Endometrial microvascular endothelial cells (primary cell): ENCODE results near the gene EPAS1. TPM values are rescaled to one million over a fixed set of nuclear protein-coding genes. Genes with fewer than 3 reads are reported as not detected.

Source experiments
- in situ Hi-C: cut with HindIII; loops from 2 replicates; pipeline ENCODE4 v1.10.0; 2017; ENCODE audit warnings: low sequenced_read_pairs, low pct_unique_long_range_greater_than_20kb; ENCODE audit errors: inconsistent ontology term
- total RNA-seq: library from RNA; depleted of rRNA; stranded (reverse); fragments of >200 nt; gene quantifications from one replicate; pipeline ENCODE4 v1.2.3, GENCODE V29; 2015; ENCODE audit errors: inconsistent ontology term

The EPAS1 gene
- total RNA-seq, 1 donor from 2014 or later = 254 TPM

DNA sequence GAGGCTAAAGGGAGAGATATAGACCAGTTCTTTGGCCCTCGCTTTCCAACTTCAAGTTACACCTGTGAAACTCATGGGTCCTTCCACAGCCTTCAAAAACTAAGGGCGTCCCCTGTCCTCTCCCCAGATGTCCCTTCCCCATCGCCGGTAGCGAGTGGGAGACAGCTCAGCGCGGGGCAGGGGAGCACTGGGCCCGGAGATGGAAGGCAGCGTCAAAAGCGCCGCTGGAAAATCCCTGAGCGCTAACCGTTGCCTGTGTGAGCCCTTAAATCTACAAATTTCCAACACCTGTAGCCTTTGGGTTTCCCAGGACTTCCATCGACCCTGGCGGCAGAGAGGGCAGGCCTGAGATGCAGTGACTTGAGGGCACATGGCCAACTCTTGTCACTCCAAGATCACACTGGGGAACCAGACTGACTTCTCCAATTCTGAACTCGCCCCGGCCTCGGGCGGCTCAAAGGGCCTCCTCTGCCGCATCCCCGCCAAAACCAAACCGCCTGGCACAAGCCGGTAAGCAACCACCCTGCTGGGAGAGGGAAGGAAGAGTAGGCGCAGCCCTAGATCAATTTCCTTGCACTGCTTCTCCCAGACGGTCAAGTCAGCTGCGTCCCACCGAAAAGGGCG is 879 bp upstream of the EPAS1 start:
- in situ Hi-C loops = no loop called here

DNA sequence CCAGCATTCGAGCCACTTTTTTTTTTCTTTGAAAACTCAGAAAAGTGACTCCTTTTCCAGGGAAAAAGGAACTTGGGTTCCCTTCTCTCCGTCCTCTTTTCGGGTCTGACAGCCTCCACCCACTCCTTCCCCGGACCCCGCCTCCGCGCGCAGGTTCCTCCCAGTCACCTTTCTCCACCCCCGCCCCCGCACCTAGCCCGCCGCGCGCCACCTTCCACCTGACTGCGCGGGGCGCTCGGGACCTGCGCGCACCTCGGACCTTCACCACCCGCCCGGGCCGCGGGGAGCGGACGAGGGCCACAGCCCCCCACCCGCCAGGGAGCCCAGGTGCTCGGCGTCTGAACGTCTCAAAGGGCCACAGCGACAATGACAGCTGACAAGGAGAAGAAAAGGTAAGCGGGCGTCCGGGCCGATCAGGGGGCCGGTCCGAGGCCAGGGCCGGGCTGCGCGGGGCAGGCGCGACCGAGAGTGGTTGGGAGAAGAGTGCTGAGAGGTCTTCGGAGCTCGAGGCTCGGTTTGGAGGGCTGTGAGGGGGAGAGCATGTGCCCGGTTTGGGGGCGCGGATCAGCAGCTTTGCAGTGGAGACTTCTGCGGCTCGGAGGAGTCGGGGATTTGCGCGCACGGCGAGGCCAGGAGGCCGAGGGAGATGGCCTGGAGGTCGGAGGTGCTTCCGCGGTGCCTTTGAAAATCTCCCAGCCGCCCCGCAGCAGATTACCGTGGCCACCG is 502 bp downstream of the EPAS1 start:
- in situ Hi-C loops = no loop called here

- in situ Hi-C loops = no loop called here
These were observed 990 bp downstream of the EPAS1 start for GRCh38 chr2:46298272-46298521.

GRCh38 chr2:46298522-46299353 is 1.5 kb downstream of the EPAS1 start:
- in situ Hi-C loops = no loop called here

- in situ Hi-C loops = no loop called here
These were observed 2.4 kb downstream of the EPAS1 start for GRCh38 chr2:46299365-46300263.

- in situ Hi-C loops = no loop called here
These were observed 3.2 kb downstream of the EPAS1 start for GRCh38 chr2:46300406-46300832.

GRCh38 chr2:46302005-46302695 is 4.9 kb downstream of the EPAS1 start:
- in situ Hi-C loops = no loop called here

- in situ Hi-C loops = no loop called here
These were observed 6.0 kb downstream of the EPAS1 start for GRCh38 chr2:46303233-46303632.

GRCh38 chr2:46303822-46304221 is 6.6 kb downstream of the EPAS1 start:
- in situ Hi-C loops = no loop called here

DNA sequence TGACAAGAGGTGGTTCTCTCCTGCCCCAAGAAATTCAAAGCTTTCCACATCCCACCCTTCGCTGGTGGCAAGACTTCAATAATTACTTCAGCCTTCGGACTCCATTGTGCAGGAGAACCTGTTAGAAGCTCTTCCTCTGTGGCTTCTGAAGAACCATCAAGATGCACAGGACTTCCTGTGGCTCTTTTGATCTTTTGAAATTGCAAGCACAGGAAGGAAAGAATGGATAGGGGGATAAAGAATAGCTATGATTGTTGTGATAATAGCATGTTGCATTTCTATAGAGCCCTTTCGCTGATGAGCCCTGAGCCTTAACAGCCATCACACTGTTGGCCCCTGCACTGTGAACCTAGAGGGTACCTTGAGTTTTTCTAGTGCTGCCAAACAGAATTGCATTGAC is 7.4 kb downstream of the EPAS1 start:
- in situ Hi-C loops = no loop called here

DNA sequence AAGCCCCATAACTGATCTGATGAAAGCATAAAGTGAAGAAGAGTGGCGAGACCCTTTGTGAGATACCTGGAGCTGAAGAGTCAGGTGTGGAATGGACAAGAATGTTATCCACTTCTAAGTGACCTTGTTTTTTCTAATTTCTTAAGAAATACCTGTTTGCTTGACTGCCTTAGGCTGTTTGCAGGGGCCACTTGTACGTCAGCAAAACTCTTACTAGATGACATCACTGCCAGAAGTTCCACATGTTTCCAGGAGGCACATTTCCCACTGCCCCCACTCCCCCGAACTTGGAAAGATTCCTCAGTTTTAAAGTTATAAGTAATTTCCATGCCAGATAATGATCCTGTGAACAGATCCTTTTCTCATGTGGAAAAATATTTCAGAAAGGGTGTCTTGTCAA is 8.0 kb downstream of the EPAS1 start:
- in situ Hi-C loops = no loop called here

DNA sequence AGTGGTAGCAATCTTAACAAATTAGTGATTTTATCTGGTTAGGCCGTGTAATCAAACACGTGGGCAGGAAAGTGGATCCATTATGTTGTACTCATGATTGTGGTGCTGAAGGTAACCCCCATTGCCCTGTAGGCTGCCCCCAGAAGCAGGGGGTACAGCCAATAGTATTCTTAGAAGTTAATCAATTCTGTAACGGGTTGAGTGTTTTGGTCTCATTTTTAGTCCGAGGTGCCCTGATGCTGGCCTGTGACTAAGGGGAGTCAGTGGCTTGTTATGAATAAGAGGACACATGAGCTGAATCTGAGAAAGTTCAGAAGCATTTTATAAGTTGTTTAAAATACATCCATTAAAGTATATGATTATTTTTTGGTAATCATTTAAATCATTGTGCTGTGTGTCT is 8.6 kb downstream of the EPAS1 start:
- in situ Hi-C loops = no loop called here

GRCh38 chr2:46306330-46306751 is 9.1 kb downstream of the EPAS1 start:
- in situ Hi-C loops = no loop called here

DNA sequence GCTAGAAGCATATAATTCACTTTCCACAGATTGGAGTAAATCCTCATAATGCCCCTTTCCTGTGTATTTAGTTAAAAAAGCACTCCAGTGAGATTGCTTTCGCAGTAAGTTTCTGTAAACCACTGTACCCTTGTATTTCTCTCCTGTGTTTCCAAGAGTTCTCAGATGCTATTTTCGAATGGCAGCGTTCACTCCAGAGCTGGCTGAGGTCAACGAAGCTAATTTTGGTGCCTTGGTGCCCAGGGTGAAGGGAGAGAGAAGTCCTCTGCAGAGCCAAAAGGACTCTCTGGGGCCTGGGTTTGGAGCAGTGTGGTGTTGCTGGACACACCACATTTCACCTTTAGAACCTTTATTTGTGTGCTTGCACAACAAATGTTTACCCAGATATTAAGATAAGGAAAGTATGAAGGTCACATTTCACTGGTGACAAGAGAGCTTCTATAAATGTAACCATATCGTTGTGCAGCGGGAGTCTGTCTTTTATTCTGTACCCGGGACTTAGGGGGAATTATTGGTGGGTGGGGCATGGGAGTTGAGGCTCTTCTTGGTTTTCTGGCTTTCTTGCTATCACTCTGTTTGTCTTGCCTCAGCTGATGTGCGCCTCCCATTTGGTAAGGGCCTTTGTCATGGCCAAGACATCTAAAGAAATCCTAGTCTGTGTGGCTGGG is 9.9 kb downstream of the EPAS1 start:
- in situ Hi-C loops = no loop called here

GRCh38 chr2:46308081-46308480 is 10.9 kb downstream of the EPAS1 start:
- in situ Hi-C loops = no loop called here

DNA sequence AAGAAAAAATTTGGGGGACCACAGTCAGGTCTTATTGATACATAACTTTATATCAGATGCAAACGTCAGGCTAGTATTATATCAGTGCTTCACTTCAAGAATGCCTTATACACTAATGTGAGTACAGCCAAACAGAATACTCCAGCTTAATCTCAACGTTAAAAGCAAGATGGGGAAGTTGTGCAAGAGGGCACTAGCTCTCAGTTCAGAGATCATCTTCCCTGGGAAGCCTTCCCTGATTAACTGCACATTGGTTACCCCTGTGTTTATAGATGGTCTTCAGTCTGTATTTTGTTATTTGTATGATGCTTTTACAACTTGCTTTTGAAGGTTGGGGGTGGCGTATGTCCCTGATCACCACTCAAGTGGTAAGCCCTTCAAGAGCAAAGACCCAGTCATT is 11.4 kb downstream of the EPAS1 start:
- in situ Hi-C loops = no loop called here

GRCh38 chr2:46309052-46309953 is 12.1 kb downstream of the EPAS1 start:
- in situ Hi-C loops = no loop called here
